Central memory CD8-positive, alpha-beta T cell (primary cell): ENCODE measurements around the gene STIM1.

ENCODE experiments used
- ATAC-seq: fragments of 150-1000 bp; cut with Tn5 transposase; replicated peaks from 2 replicates; pipeline ENCODE4 v1.10.0; 2022; ENCODE audit warnings: mild to moderate bottlenecking, moderate FRiP score, moderate number of reproducible peaks; ENCODE audit not compliant: poor library complexity, severe bottlenecking; ENCODE audit errors: extremely low read depth
- DNase-seq, 2 donors: peaks; one replicate each; pipeline ENCODE4 v3.0.0; 2021; ENCODE audit warnings: low spot score in 2 of 2
- H3K27ac Mint-ChIP-seq: one replicate; pipeline ENCODE4 v1.8.0; 2022; ENCODE audit warnings: low read depth, mild to moderate bottlenecking, moderate library complexity, mixed read lengths
- H3K27me3 Mint-ChIP-seq: one replicate; pipeline ENCODE4 v1.8.0; 2022; ENCODE audit warnings: mixed read lengths
- H3K36me3 Mint-ChIP-seq: one replicate; pipeline ENCODE4 v1.8.0; 2022; ENCODE audit warnings: mild to moderate bottlenecking, moderate library complexity, mixed read lengths; ENCODE audit not compliant: insufficient read depth
- H3K4me1 Mint-ChIP-seq: one replicate; pipeline ENCODE4 v1.8.0; 2022; ENCODE audit warnings: mixed read lengths
- H3K4me3 Mint-ChIP-seq: one replicate; pipeline ENCODE4 v1.8.0; 2022; ENCODE audit warnings: mild to moderate bottlenecking, moderate library complexity, mixed read lengths
- H3K9me3 Mint-ChIP-seq: one replicate; pipeline ENCODE4 v1.8.0; 2022; ENCODE audit warnings: mixed read lengths

Gene STIM1

GRCh38 chr11:3959015-3959902, 103.8 kb downstream of the STIM1 start:
- no peak for DNase-seq
- H3K9me3 Mint-ChIP-seq, result no peaks in the 10 kb centered on the region
- H3K4me1 Mint-ChIP-seq, result peaks cover 62% of the 10 kb centered on the region
- peaks cover 2% of the 10 kb centered on the region for H3K36me3 Mint-ChIP-seq
- H3K4me3 Mint-ChIP-seq, result no peak overlapping the region
- no peak for ATAC-seq
- no peaks in the 10 kb centered on the region for H3K27me3 Mint-ChIP-seq
- H3K27ac Mint-ChIP-seq, result no peak overlapping the region

- Mint-ChIP-seq H3K9me3 (no peaks in the 10 kb centered on the region), H3K36me3 (peaks cover 2% of the 10 kb centered on the region), H3K27me3 (no peaks in the 10 kb centered on the region), H3K4me3 (no peak overlapping the region), H3K4me1 (peaks cover 57% of the 10 kb centered on the region), H3K27ac (no peak overlapping the region)
- DNase-seq, result no peak
- ATAC-seq, result no peak
These were observed 104.4 kb downstream of the STIM1 start for GRCh38 chr11:3959903-3960265.

- Mint-ChIP-seq H3K4me1 (peaks cover 55% of the 10 kb centered on the region), H3K27ac (no peak overlapping the region), H3K4me3 (no peak overlapping the region), H3K27me3 (no peaks in the 10 kb centered on the region), H3K36me3 (no peaks in the 10 kb centered on the region), H3K9me3 (no peaks in the 10 kb centered on the region)
- ATAC-seq (no peak), DNase-seq (no peak)
These were observed 107.0 kb downstream of the STIM1 start for GRCh38 chr11:3962406-3962840.

GRCh38 chr11:3964056-3964455, 108.6 kb downstream of the STIM1 start:
- H3K9me3 Mint-ChIP-seq, result no peaks in the 10 kb centered on the region
- no peaks in the 10 kb centered on the region for H3K27me3 Mint-ChIP-seq
- no peak overlapping the region for H3K27ac Mint-ChIP-seq
- no peak overlapping the region for H3K4me3 Mint-ChIP-seq
- no peaks in the 10 kb centered on the region for H3K36me3 Mint-ChIP-seq
- no peak for DNase-seq
- peaks cover 64% of the 10 kb centered on the region for H3K4me1 Mint-ChIP-seq
- ATAC-seq, result no peak

GRCh38 chr11:3964935-3965604, 109.6 kb downstream of the STIM1 start:
- no peak overlapping the region for H3K27ac Mint-ChIP-seq
- ATAC-seq (no peak), DNase-seq (no peak)
- H3K36me3 Mint-ChIP-seq, result no peaks in the 10 kb centered on the region
- H3K4me3 Mint-ChIP-seq, result no peak overlapping the region
- H3K9me3 Mint-ChIP-seq, result no peaks in the 10 kb centered on the region
- peaks cover 67% of the 10 kb centered on the region for H3K4me1 Mint-ChIP-seq
- H3K27me3 Mint-ChIP-seq, result no peaks in the 10 kb centered on the region

- ATAC-seq, result no peak
- Mint-ChIP-seq H3K4me3 (no peak overlapping the region), H3K36me3 (peaks cover 2% of the 10 kb centered on the region), H3K4me1 (peaks cover 72% of the 10 kb centered on the region), H3K27ac (no peak overlapping the region), H3K9me3 (no peaks in the 10 kb centered on the region), H3K27me3 (no peaks in the 10 kb centered on the region)
- DNase-seq, result no peak
These were observed 112.2 kb downstream of the STIM1 start for GRCh38 chr11:3967695-3968094.

- Mint-ChIP-seq H3K27me3 (no peaks in the 10 kb centered on the region), H3K9me3 (no peaks in the 10 kb centered on the region), H3K36me3 (peaks cover 9% of the 10 kb centered on the region), H3K4me1 (peaks cover 69% of the 10 kb centered on the region), H3K27ac (peak overlapping the region; percentile 20), H3K4me3 (peak overlapping the region; percentile 27)
- DNase-seq (no peak), ATAC-seq (no peak)
These were observed 113.7 kb downstream of the STIM1 start for GRCh38 chr11:3969200-3969599.

- Mint-ChIP-seq H3K9me3 (no peaks in the 10 kb centered on the region), H3K27ac (peak overlapping the region; percentile 20), H3K4me3 (peak overlapping the region; percentile 27), H3K36me3 (peaks cover 9% of the 10 kb centered on the region), H3K27me3 (no peaks in the 10 kb centered on the region), H3K4me1 (peaks cover 68% of the 10 kb centered on the region)
- ATAC-seq (no peak), DNase-seq (no peak)
These were observed 114.1 kb downstream of the STIM1 start for GRCh38 chr11:3969613-3970012.

GRCh38 chr11:3970108-3970507, 114.6 kb downstream of the STIM1 start:
- no peak for ATAC-seq
- Mint-ChIP-seq H3K9me3 (no peaks in the 10 kb centered on the region), H3K36me3 (peaks cover 9% of the 10 kb centered on the region), H3K27ac (no peak overlapping the region), H3K4me1 (peaks cover 68% of the 10 kb centered on the region), H3K4me3 (peak overlapping the region; percentile 13), H3K27me3 (no peaks in the 10 kb centered on the region)
- DNase-seq, result no peak

GRCh38 chr11:3971756-3972404, 116.4 kb downstream of the STIM1 start:
- H3K36me3 Mint-ChIP-seq, result peaks cover 14% of the 10 kb centered on the region
- no peak overlapping the region for H3K4me3 Mint-ChIP-seq
- peaks cover 61% of the 10 kb centered on the region for H3K4me1 Mint-ChIP-seq
- ATAC-seq (no peak), DNase-seq (no peak)
- H3K9me3 Mint-ChIP-seq, result no peaks in the 10 kb centered on the region
- no peaks in the 10 kb centered on the region for H3K27me3 Mint-ChIP-seq
- no peak overlapping the region for H3K27ac Mint-ChIP-seq

GRCh38 chr11:3972431-3972830, 117.0 kb downstream of the STIM1 start:
- ATAC-seq, result no peak
- Mint-ChIP-seq H3K27me3 (no peaks in the 10 kb centered on the region), H3K4me3 (no peak overlapping the region), H3K4me1 (peaks cover 61% of the 10 kb centered on the region), H3K27ac (no peak overlapping the region), H3K9me3 (no peaks in the 10 kb centered on the region), H3K36me3 (peaks cover 14% of the 10 kb centered on the region)
- DNase-seq, result no peak

- Mint-ChIP-seq H3K36me3 (peaks cover 13% of the 10 kb centered on the region), H3K27me3 (no peaks in the 10 kb centered on the region), H3K9me3 (no peaks in the 10 kb centered on the region), H3K4me3 (no peak overlapping the region), H3K4me1 (peaks cover 58% of the 10 kb centered on the region), H3K27ac (no peak overlapping the region)
- DNase-seq, result no peak
- no peak for ATAC-seq
These were observed 121.6 kb downstream of the STIM1 start for GRCh38 chr11:3977078-3977477.
